Naive thymus-derived CD4-positive, alpha-beta T cell (primary cell): ENCODE measurements around the gene NLGN2. TPM values are rescaled to one million over a fixed set of nuclear protein-coding genes. Genes with fewer than 3 reads are reported as not detected.

ENCODE experiments used
- ATAC-seq: fragments of 150-1000 bp; cut with Tn5 transposase; 2 replicates; pipeline ENCODE4 v1.10.0; 2021; ENCODE audit warnings: mild to moderate bottlenecking, moderate library complexity
- CTCF ChIA-PET: fragments of 350-600 bp; sonication (Branson Sonifier 250); formaldehyde crosslinking; loops from one replicate; lab custom pipeline; 2021; ENCODE audit warnings: antibody characterized with exemption; lab: Charles Lee
- POLR2A ChIA-PET: fragments of 350-600 bp; sonication (Branson Sonifier 250); formaldehyde crosslinking; loops from one replicate; lab custom pipeline; 2021; ENCODE audit warnings: antibody characterized with exemption, inconsistent platforms; lab: Charles Lee
- DNase-seq, 9 donors: peaks; one replicate each; pipeline versions ENCODE4 v3.0.0 to v3.0.0-alpha.2; 2020 to 2022; ENCODE audit warnings: mixed read lengths in 1 of 9
- H3K27ac ChIP-seq: one replicate; pipeline ENCODE4 v1.7.0; 2013; ENCODE audit warnings: mild to moderate bottlenecking, low read depth, low read length, moderate library complexity
- H3K27me3 ChIP-seq, 2 donors: one replicate each; pipeline ENCODE4 v1.7.0; 2013; ENCODE audit warnings: low read length in 2 of 2, mild to moderate bottlenecking in 2 of 2, moderate library complexity in 2 of 2; ENCODE audit not compliant: control insufficient read depth in 2 of 2, insufficient read depth in 2 of 2
- H3K36me3 ChIP-seq, 3 experiments: 1 replicate in 2 of 3; 2 replicates in 1 of 3; pipeline ENCODE4 v1.7.0; 2013; ENCODE audit warnings: low read length in 3 of 3, mild to moderate bottlenecking in 3 of 3, moderate library complexity in 1 of 3; ENCODE audit not compliant: insufficient read depth in 3 of 3, control insufficient read depth in 2 of 3
- H3K4me1 ChIP-seq, 2 donors: one replicate each; pipeline ENCODE4 v1.7.0; 2013; ENCODE audit warnings: low read length in 2 of 2, mild to moderate bottlenecking in 2 of 2, moderate library complexity in 1 of 2; ENCODE audit not compliant: control insufficient read depth in 2 of 2, insufficient read depth in 2 of 2
- H3K4me3 ChIP-seq: 2 replicates; pipeline ENCODE4 v1.7.0; 2013; ENCODE audit warnings: mild to moderate bottlenecking, low read length
- H3K9me3 ChIP-seq, 3 experiments: 1 replicate in 2 of 3; 2 replicates in 1 of 3; pipeline ENCODE4 v1.7.0; 2013; ENCODE audit warnings: low read length in 3 of 3; ENCODE audit not compliant: control insufficient read depth in 2 of 3
- H3K27ac Mint-ChIP-seq, 9 donors: one replicate each; pipeline ENCODE4 v1.8.0; 2020 to 2022; ENCODE audit warnings: mixed read lengths in 9 of 9, mild to moderate bottlenecking in 8 of 9, moderate library complexity in 5 of 9, inconsistent platforms in 2 of 9
- H3K27me3 Mint-ChIP-seq, 5 donors: one replicate each; pipeline ENCODE4 v1.8.0; 2021 to 2022; ENCODE audit warnings: mixed read lengths in 5 of 5, mild to moderate bottlenecking in 1 of 5
- H3K36me3 Mint-ChIP-seq, 5 donors: one replicate each; pipeline ENCODE4 v1.8.0; 2020 to 2022; ENCODE audit warnings: mixed read lengths in 5 of 5, mild to moderate bottlenecking in 3 of 5, inconsistent platforms in 1 of 5
- H3K4me1 Mint-ChIP-seq, 7 donors: one replicate each; pipeline ENCODE4 v1.8.0; 2020 to 2022; ENCODE audit warnings: mixed read lengths in 7 of 7, mild to moderate bottlenecking in 3 of 7, inconsistent platforms in 1 of 7
- H3K4me3 Mint-ChIP-seq, 10 donors: one replicate each; pipeline ENCODE4 v1.8.0; 2020 to 2022; ENCODE audit warnings: mild to moderate bottlenecking in 10 of 10, mixed read lengths in 10 of 10, moderate library complexity in 6 of 10, inconsistent platforms in 2 of 10
- H3K9me3 Mint-ChIP-seq, 11 donors: one replicate each; pipeline ENCODE4 v1.8.0; 2020 to 2022; ENCODE audit warnings: mixed read lengths in 11 of 11, mild to moderate bottlenecking in 4 of 11, inconsistent platforms in 1 of 11, moderate library complexity in 1 of 11
- intact Hi-C, 2 donors: fragments of 100-400 bp; cut with micrococcal nuclease; formaldehyde crosslinking; loops; one replicate each; pipeline ENCODE4 v1.15.1; 2023
- polyA plus RNA-seq, 2 donors: library from polyadenylated mRNA; unstranded; fragments of 300-500 nt; fragmentation: Illumina TruSeq; gene quantifications; one replicate each; pipeline ENCODE4 v1.2.3, GENCODE V29; 2021
- total RNA-seq, 6 experiments: library from RNA in 5 of 6; stranded (reverse) in 5 of 6; gene quantifications; 1 replicate in 5 of 6; 2 replicates in 1 of 6; pipeline ENCODE4 v1.2.3 and lab custom pipeline; 2021 to 2026

Gene NLGN2
- total and polyA plus RNA-seq, 7 experiments from 2014 or later: 0.20 to 17.8 (median 8.6) TPM

GRCh38 chr17:7460850-7461660 is 53.4 kb downstream of the NLGN2 start:
- intact Hi-C loops: no loop called here
- peaks cover 0 to 36% (median 5%) of the 10 kb centered on the region in 3 experiments for H3K36me3 ChIP-seq
- Mint-ChIP-seq H3K27ac (peak overlapping the region in 3 of 9 donors; percentile 18 to 84 (median 71)), H3K9me3 (peaks cover 0 to 2% (median 0%) of the 10 kb centered on the region in 11 donors), H3K27me3 (no peaks in the 10 kb centered on the region), H3K4me3 (no peak overlapping the region), H3K4me1 (peaks cover 0 to 26% (median 19%) of the 10 kb centered on the region in 7 donors), H3K36me3 (peaks cover 0 to 23% (median 4%) of the 10 kb centered on the region in 5 donors)
- H3K27ac ChIP-seq: no peak overlapping the region
- H3K9me3 ChIP-seq: no peaks in the 10 kb centered on the region
- H3K27me3 ChIP-seq: no peaks in the 10 kb centered on the region
- ChIA-PET CTCF (interaction anchor here (0.6 to 0.9 kb wide), 2 partner anchors 23 to 668 kb away, joined by 3 read pairs; no protein-coding TSS in a partner anchor), POLR2A (interaction anchor here (0.6 to 13.7 kb wide), 5 partner anchors 15 to 44 kb away, joined by 3 to 199 read pairs (median 8); partner anchors contain the start of genes POLR2A, SLC35G6 and ZBTB4)
- DNase-seq (no peak), ATAC-seq (no peak)
- no peak overlapping the region for H3K4me3 ChIP-seq
- peaks cover 8% of the 10 kb centered on the region in 2 donors for H3K4me1 ChIP-seq

- no peak overlapping the region for H3K27ac ChIP-seq
- ChIA-PET CTCF (no interaction called here), POLR2A (interaction anchor here (1.0 to 13.7 kb wide), 4 partner anchors 13 to 98 kb away, joined by 3 to 199 read pairs (median 6); partner anchors contain the start of genes SENP3, SLC35G6 and ZBTB4)
- Mint-ChIP-seq H3K4me1 (peaks cover 4 to 29% (median 11%) of the 10 kb centered on the region in 7 donors), H3K27me3 (no peaks in the 10 kb centered on the region), H3K27ac (no peak overlapping the region), H3K36me3 (peaks cover 0 to 22% (median 4%) of the 10 kb centered on the region in 5 donors), H3K4me3 (no peak overlapping the region), H3K9me3 (peaks cover 0 to 2% (median 0%) of the 10 kb centered on the region in 11 donors)
- intact Hi-C loops: no loop called here
- H3K9me3 ChIP-seq: no peaks in the 10 kb centered on the region
- H3K27me3 ChIP-seq: no peaks in the 10 kb centered on the region
- H3K4me3 ChIP-seq: no peak overlapping the region
- H3K36me3 ChIP-seq: peaks cover 0 to 53% (median 10%) of the 10 kb centered on the region in 3 experiments
- ATAC-seq: no peak
- no peaks in the 10 kb centered on the region for H3K4me1 ChIP-seq
- DNase-seq: no peak
These were observed 55.1 kb downstream of the NLGN2 start for GRCh38 chr17:7462474-7463371.

GRCh38 chr17:7463372-7463846 is 55.8 kb downstream of the NLGN2 start:
- no peak overlapping the region for H3K27ac Mint-ChIP-seq
- Histone ChIP-seq H3K4me3 (no peak overlapping the region), H3K27me3 (no peaks in the 10 kb centered on the region), H3K27ac (no peak overlapping the region), H3K36me3 (peaks cover 0 to 58% (median 10%) of the 10 kb centered on the region in 3 experiments), H3K9me3 (no peaks in the 10 kb centered on the region), H3K4me1 (no peaks in the 10 kb centered on the region)
- no peak for ATAC-seq
- no peak overlapping the region for H3K4me3 Mint-ChIP-seq
- no peaks in the 10 kb centered on the region for H3K27me3 Mint-ChIP-seq
- intact Hi-C loops: no loop called here
- peaks cover 6 to 33% (median 11%) of the 10 kb centered on the region in 7 donors for H3K4me1 Mint-ChIP-seq
- POLR2A ChIA-PET: interaction anchor here (0.9 to 13.7 kb wide), 4 partner anchors 9 to 27 kb away, joined by 3 to 199 read pairs (median 6); partner anchors contain the start of genes SLC35G6 and ZBTB4
- CTCF ChIA-PET: no interaction called here
- DNase-seq: no peak
- peaks cover 0 to 2% (median 0%) of the 10 kb centered on the region in 11 donors for H3K9me3 Mint-ChIP-seq
- peaks cover 0 to 22% (median 4%) of the 10 kb centered on the region in 5 donors for H3K36me3 Mint-ChIP-seq

- ChIA-PET POLR2A (interaction anchor here (0.7 to 13.7 kb wide), 4 partner anchors 9 to 468 kb away, joined by 3 to 199 read pairs (median 3); partner anchors contain the start of genes CNTROB, SLC35G6, TRAPPC1 and ZBTB4), CTCF (no interaction called here)
- Histone ChIP-seq H3K36me3 (peaks cover 0 to 62% (median 10%) of the 10 kb centered on the region in 3 experiments), H3K4me3 (no peak overlapping the region), H3K27me3 (no peaks in the 10 kb centered on the region), H3K4me1 (no peaks in the 10 kb centered on the region), H3K27ac (no peak overlapping the region), H3K9me3 (no peaks in the 10 kb centered on the region)
- no peak overlapping the region for H3K27ac Mint-ChIP-seq
- H3K4me1 Mint-ChIP-seq: peaks cover 6 to 33% (median 13%) of the 10 kb centered on the region in 7 donors
- intact Hi-C loops: no loop called here
- ATAC-seq (no peak), DNase-seq (no peak)
- H3K9me3 Mint-ChIP-seq: peaks cover 0 to 2% (median 0%) of the 10 kb centered on the region in 11 donors
- no peak overlapping the region for H3K4me3 Mint-ChIP-seq
- no peaks in the 10 kb centered on the region for H3K27me3 Mint-ChIP-seq
- peaks cover 0 to 20% (median 4%) of the 10 kb centered on the region in 5 donors for H3K36me3 Mint-ChIP-seq
These were observed 56.4 kb downstream of the NLGN2 start for GRCh38 chr17:7464081-7464480.

- no peak overlapping the region for H3K27ac ChIP-seq
- ChIA-PET CTCF (interaction anchor here (1.1 kb wide), 1 partner anchor 49 kb away, joined by 3 read pairs; no protein-coding TSS in a partner anchor), POLR2A (interaction anchor here (1.7 to 2.8 kb wide), 2 partner anchors 10 to 29 kb away, joined by 4 to 16 read pairs; no protein-coding TSS in a partner anchor)
- DNase-seq (no peak), ATAC-seq (no peak)
- Mint-ChIP-seq H3K27ac (peak overlapping the region in 1 of 9 donors; percentile 52), H3K27me3 (no peaks in the 10 kb centered on the region), H3K4me3 (no peak overlapping the region), H3K4me1 (peaks cover 0 to 23% (median 11%) of the 10 kb centered on the region in 7 donors), H3K9me3 (peaks cover 0 to 2% (median 0%) of the 10 kb centered on the region in 11 donors), H3K36me3 (peaks cover 0 to 17% (median 4%) of the 10 kb centered on the region in 5 donors)
- intact Hi-C loops: no loop called here
- H3K9me3 ChIP-seq: no peaks in the 10 kb centered on the region
- H3K36me3 ChIP-seq: peaks cover 0 to 62% (median 10%) of the 10 kb centered on the region in 3 experiments
- H3K27me3 ChIP-seq: no peaks in the 10 kb centered on the region
- no peak overlapping the region for H3K4me3 ChIP-seq
- no peaks in the 10 kb centered on the region for H3K4me1 ChIP-seq
These were observed 58.1 kb downstream of the NLGN2 start for GRCh38 chr17:7465597-7466275.
